ENCODE measurements around the gene LIAS.
A peak's percentile ranks its signal among the peaks of the same experiment; 100 is the strongest.

Gene LIAS

DNA sequence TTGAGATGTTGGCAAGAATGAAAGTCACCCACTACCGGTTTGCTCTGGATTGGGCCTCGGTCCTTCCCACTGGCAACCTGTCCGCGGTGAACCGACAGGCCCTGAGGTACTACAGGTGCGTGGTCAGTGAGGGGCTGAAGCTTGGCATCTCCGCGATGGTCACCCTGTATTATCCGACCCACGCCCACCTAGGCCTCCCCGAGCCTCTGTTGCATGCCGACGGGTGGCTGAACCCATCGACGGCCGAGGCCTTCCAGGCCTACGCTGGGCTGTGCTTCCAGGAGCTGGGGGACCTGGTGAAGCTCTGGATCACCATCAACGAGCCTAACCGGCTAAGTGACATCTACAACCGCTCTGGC lies 12.4 kb upstream of the LIAS start:
- no peak for DNase-seq (ENCODE audit: low read depth)
- H3K4me3 ChIP-seq (ENCODE audit: low read depth, low read length) = peak overlapping the region; percentile 33

DNA sequence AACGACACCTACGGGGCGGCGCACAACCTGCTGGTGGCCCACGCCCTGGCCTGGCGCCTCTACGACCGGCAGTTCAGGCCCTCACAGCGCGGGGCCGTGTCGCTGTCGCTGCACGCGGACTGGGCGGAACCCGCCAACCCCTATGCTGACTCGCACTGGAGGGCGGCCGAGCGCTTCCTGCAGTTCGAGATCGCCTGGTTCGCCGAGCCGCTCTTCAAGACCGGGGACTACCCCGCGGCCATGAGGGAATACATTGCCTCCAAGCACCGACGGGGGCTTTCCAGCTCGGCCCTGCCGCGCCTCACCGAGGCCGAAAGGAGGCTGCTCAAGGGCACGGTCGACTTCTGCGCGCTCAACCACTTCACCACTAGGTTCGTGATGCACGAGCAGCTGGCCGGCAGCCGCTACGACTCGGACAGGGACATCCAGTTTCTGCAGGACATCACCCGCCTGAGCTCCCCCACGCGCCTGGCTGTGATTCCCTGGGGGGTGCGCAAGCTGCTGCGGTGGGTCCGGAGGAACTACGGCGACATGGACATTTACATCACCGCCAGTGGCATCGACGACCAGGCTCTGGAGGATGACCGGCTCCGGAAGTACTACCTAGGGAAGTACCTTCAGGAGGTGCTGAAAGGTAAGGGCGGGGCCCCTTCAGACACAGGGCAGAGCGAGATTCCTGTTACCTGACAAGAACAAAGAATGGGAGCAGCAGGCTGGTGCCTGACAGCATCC lies 11.8 kb upstream of the LIAS start:
- peak overlapping the region; percentile 33 for H3K4me3 ChIP-seq (ENCODE audit: low read depth, low read length)
- peak; percentile 11 for DNase-seq (ENCODE audit: low read depth)
- in situ Hi-C loops (cut with HindIII; ENCODE audit: low sequenced_read_pairs) = no loop called here
- TF ChIP-seq, protein P1, sequence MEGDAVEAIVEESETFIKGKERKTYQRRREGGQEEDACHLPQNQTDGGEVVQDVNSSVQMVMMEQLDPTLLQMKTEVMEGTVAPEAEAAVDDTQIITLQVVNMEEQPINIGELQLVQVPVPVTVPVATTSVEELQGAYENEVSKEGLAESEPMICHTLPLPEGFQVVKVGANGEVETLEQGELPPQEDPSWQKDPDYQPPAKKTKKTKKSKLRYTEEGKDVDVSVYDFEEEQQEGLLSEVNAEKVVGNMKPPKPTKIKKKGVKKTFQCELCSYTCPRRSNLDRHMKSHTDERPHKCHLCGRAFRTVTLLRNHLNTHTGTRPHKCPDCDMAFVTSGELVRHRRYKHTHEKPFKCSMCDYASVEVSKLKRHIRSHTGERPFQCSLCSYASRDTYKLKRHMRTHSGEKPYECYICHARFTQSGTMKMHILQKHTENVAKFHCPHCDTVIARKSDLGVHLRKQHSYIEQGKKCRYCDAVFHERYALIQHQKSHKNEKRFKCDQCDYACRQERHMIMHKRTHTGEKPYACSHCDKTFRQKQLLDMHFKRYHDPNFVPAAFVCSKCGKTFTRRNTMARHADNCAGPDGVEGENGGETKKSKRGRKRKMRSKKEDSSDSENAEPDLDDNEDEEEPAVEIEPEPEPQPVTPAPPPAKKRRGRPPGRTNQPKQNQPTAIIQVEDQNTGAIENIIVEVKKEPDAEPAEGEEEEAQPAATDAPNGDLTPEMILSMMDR (IDR thresholded peaks at IDR 0.05; ENCODE audit: low read depth, low read length, missing control alignments) = peak; percentile 31

More for the DNA sequence above, 12.4 kb upstream of the LIAS start:
- TF ChIP-seq, protein P1 (IDR thresholded peaks at IDR 0.05; ENCODE audit: low read depth, low read length, missing control alignments) = no peak
- in situ Hi-C loops (cut with HindIII; ENCODE audit: low sequenced_read_pairs) = no loop called here

DNA sequence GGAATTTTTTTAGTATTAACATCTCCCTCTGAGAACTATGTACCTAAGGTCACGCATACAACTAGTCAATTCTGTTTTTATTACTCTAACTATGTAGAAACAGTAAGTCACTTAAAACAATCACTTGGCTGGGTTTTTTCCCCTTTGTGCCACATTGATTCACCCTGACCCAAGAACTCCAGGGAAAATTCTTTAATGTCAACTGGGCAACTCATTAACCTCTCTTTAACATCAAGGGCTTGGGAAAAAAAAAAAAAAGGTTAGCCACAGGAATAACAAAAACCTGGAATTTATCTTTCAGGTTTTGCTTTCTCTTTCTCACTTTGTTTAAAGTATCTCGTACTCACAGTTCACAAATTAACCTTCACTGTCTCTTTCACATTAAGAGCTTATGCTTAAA lies 8.2 kb upstream of the LIAS start:
- TF ChIP-seq, protein P1 (IDR thresholded peaks at IDR 0.05; ENCODE audit: low read depth, low read length, missing control alignments) = no peak
- no peak for DNase-seq (ENCODE audit: low read depth)
- in situ Hi-C loops (cut with HindIII; ENCODE audit: low sequenced_read_pairs) = no loop called here
- H3K4me3 ChIP-seq (ENCODE audit: low read depth, low read length) = no peak overlapping the region

DNA sequence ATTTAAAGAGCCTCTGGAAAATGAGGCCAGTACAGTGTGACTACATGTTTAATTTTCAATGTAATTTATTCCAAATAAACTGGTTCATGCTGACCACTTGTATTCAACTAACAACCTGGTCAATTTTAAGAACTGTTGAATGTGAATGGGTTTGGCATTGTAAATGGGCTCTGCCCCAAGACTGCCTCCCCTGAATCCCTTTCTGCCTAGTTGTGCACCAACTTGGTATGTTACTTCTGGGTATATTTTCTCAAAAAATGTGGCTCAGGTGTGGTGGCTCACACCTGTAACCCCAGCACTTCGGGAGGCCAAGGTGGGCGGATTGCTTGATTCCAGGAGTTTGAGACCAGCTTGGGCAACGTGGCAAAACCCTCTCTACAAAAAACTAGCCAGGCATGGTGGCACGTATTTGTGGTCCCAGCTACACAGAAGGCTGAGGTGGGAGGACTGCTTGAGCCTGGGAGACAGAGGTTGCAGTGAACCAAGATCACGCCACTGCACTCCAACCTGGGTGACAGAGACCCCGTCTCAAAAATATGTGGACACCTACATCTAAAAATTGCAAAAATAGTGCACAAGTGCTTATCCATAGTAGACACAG lies 7.3 kb upstream of the LIAS start:
- no peak overlapping the region for H3K4me3 ChIP-seq (ENCODE audit: low read depth, low read length)
- TF ChIP-seq, protein P1 (IDR thresholded peaks at IDR 0.05; ENCODE audit: low read depth, low read length, missing control alignments) = no peak
- no peak for DNase-seq (ENCODE audit: low read depth)
- in situ Hi-C loops (cut with HindIII; ENCODE audit: low sequenced_read_pairs) = no loop called here

DNA sequence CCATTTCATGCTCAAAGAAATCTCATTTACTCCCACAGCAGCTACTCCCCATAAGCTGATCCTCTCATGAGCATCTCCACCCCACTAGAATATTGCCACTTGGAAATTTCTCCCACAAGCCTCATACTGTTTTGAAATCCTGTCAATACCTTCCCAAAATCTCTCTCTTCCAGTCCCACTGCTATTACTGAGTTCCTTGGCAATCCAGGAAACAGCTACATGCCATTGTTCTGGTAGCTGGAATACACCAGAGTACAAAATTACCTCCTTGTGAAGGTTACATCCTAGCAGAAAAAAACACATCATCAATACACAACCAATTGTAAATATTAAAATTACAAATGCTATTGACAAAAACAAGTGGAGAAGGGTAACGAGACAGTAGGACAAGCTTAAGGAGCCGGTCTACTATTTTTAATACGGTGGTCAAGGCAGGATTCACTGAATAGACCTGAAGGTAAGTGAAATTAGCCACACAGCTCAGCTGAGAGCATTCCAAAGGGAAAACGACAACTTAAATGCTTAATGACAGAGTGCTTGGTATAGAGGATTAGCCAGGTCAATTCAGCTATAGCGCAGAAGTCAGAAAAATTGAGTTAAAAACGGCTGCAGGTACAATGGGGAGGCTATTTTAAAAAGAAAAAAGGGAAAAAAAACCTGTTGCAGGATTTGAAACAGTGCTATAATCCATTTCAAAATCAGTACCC lies 6.5 kb upstream of the LIAS start:
- in situ Hi-C loops (cut with HindIII; ENCODE audit: low sequenced_read_pairs) = no loop called here
- no peak overlapping the region for H3K4me3 ChIP-seq (ENCODE audit: low read depth, low read length)

DNA sequence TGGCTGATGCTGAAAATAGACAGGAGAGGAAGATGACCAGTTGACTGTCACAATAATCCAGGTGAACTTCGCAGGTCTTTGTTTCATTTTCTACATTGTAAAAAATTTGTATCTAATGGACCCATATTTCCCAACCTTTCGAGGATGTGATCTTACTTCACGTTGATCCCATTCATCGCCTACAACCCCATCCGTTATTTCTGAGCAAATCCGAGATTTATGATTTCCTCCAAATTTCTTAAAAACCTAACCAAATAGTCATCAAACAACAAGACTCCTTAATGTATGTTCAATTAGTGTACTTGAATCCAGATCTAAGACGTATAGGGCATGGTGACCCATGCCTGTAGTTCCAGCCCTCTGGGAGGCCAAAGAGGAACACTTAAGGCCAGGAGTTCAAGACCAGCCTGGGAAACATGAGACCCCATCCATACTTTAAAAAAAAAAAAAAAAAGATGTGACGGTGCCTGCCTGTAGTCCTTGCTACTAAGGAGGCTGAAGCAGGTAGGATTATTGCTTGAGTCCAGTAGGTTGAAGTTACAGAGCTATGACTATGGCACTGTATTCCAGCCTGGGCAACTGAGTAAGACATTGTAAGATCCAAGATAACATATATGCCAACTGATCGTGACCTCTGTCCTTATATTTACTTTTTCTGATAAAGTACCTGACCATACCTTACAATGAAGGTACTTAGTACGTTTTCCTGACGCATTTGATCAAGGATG lies 5.8 kb upstream of the LIAS start:
- TF ChIP-seq, protein P1 (IDR thresholded peaks at IDR 0.05; ENCODE audit: low read depth, low read length, missing control alignments) = no peak
- DNase-seq (ENCODE audit: low read depth) = no peak
- H3K4me3 ChIP-seq (ENCODE audit: low read depth, low read length) = no peak overlapping the region
- in situ Hi-C loops (cut with HindIII; ENCODE audit: low sequenced_read_pairs) = no loop called here

More for the DNA sequence above, 6.5 kb upstream of the LIAS start:
- no peak for DNase-seq (ENCODE audit: low read depth)
- TF ChIP-seq, protein P1 (IDR thresholded peaks at IDR 0.05; ENCODE audit: low read depth, low read length, missing control alignments) = no peak

All from astrocyte of the cerebellum (primary cell).